K562 (cell line): ENCODE data around the gene GABPB1. TPM values are rescaled to one million over a fixed set of nuclear protein-coding genes. Genes with fewer than 3 reads are reported as not detected.

Source experiments
- CBFA2T3 ChIP-seq: fragments of 450-650 bp; IDR thresholded peaks from 2 replicates; pipeline ENCODE4 v1.6.1; 2017
- EP300 ChIP-seq: IDR thresholded peaks from 2 replicates; pipeline ENCODE4 v1.6.1; 2012; ENCODE audit warnings: low read length, improper control_type of control experiment
- ETV6 ChIP-seq, 3 experiments: fragments of 150-350 bp in 1 of 3; sonication (generic) in 1 of 3; formaldehyde crosslinking in 1 of 3; IDR thresholded peaks; 2 replicates each; pipeline versions ENCODE4 v1.6.1 to v1.8.0; 2014 to 2022; ENCODE audit warnings: borderline replicate concordance in 2 of 3, low read depth in 2 of 3, antibody characterized with exemption in 1 of 3, low read length in 1 of 3, mild to moderate bottlenecking in 1 of 3, missing genetic modification reagents in 1 of 3
- HDGF ChIP-seq: fragments of 450-650 bp; IDR thresholded peaks from 2 replicates; pipeline ENCODE4 v1.6.1; 2016
- JUND ChIP-seq, 2 experiments: IDR thresholded peaks; 2 replicates in 1 of 2; 3 replicates in 1 of 2; pipeline ENCODE4 v1.6.1; 2011; ENCODE audit warnings: borderline replicate concordance in 2 of 2, low read depth in 2 of 2, low read length in 2 of 2, improper control_type of control experiment in 1 of 2, missing biosample characterization in 1 of 2, missing genetic modification characterization in 1 of 2, missing genetic modification reagents in 1 of 2
- KLF6 ChIP-seq: fragments of 250-450 bp; sonication (Bioruptor Pico); IDR thresholded peaks from 2 replicates; pipeline ENCODE4 v1.4.0; 2020; ENCODE audit warnings: mild to moderate bottlenecking, moderate library complexity, borderline replicate concordance
- L3MBTL2 ChIP-seq: fragments of 450-650 bp; IDR thresholded peaks from 2 replicates; pipeline ENCODE4 v1.6.1; 2016; ENCODE audit warnings: mild to moderate bottlenecking, moderate library complexity
- SMARCA4 ChIP-seq: fragments of 450-650 bp; IDR thresholded peaks from 2 replicates; pipeline ENCODE4 v1.6.1; 2016
- SMARCC2 ChIP-seq: fragments of 450-650 bp; IDR thresholded peaks from 2 replicates; pipeline ENCODE4 v1.6.1; 2017; ENCODE audit warnings: antibody characterized with exemption, moderate library complexity, mild to moderate bottlenecking, low read depth
- TEAD1 ChIP-seq, 2 experiments: fragments of 450-650 bp in 1 of 2; sonication (generic) in 1 of 2; formaldehyde crosslinking; IDR thresholded peaks; 2 replicates each; pipeline versions ENCODE4 v1.4.0 to v1.8.0; 2020 to 2022; ENCODE audit warnings: mild to moderate bottlenecking in 2 of 2, missing genetic modification reagents in 1 of 2
- ZNF197 ChIP-seq: fragments of 200-800 bp; sonication (Bioruptor generic); IDR thresholded peaks from 2 replicates; pipeline ENCODE4 v1.6.1; 2016; ENCODE audit warnings: low read depth, missing genetic modification characterization, missing compliant biosample characterization
- ZNF766 ChIP-seq: fragments of 200-800 bp; sonication (Bioruptor generic); conservative IDR thresholded peaks from 2 replicates; pipeline ENCODE4 v1.6.1; 2016; ENCODE audit warnings: missing genetic modification characterization, missing compliant biosample characterization
- polyA plus RNA-seq, 8 experiments: library from polyadenylated mRNA; depleted of rRNA in 4 of 8; stranded (reverse) in 5 of 8; unstranded in 3 of 8; fragments of >200 nt; fragmentation: Nextera tagmentation in 2 of 8; fragmentation: Illumina TruSeq in 1 of 8; extraction: Ambion mirVana in 2 of 8; extraction: Trizol in 1 of 8; gene quantifications; 2 replicates each; pipeline versions ENCODE4 v1.2.1 to v1.2.3, GENCODE V29; 2011 to 2014; ENCODE audit warnings: inconsistent platforms in 1 of 8, missing spikeins in 1 of 8
- total RNA-seq, 7 experiments: library from RNA; depleted of rRNA in 6 of 7; stranded (reverse); fragments of >200 nt in 6 of 7; fragmentation: Illumina TruSeq in 2 of 7; extraction: Trizol in 2 of 7; gene quantifications; 2 replicates each; pipeline versions ENCODE4 v1.2.1 to v1.2.3, GENCODE V29; 2011 to 2021; ENCODE audit warnings: low replicate concordance in 1 of 7
- TF ChIP-seq, protein P1 (sequence below), 3 experiments: fragments of 200-800 bp in 1 of 3; fragments of 250-450 bp in 1 of 3; fragments of 450-650 bp in 1 of 3; sonication (Bioruptor Pico) in 1 of 3; sonication (Bioruptor generic) in 1 of 3; formaldehyde crosslinking in 1 of 3; IDR thresholded peaks; 2 replicates each; pipeline versions ENCODE4 v1.6.1 to v1.8.0; 2016 to 2022; ENCODE audit warnings: mild to moderate bottlenecking in 2 of 3, missing genetic modification characterization in 2 of 3, missing compliant biosample characterization in 1 of 3, moderate library complexity in 1 of 3
- TF ChIP-seq, protein P2 (sequence below): fragments of 150-350 bp; conservative IDR thresholded peaks from 2 replicates; pipeline ENCODE4 v1.6.1; 2014; ENCODE audit warnings: low read length

GABPB1 gene
- total and polyA plus RNA-seq, 9 of the 15 experiments (the other 6 are each of a cell fraction or from before 2014, with no cell fraction given): 11.8 to 42.3 (median 33.2) TPM

DNA sequence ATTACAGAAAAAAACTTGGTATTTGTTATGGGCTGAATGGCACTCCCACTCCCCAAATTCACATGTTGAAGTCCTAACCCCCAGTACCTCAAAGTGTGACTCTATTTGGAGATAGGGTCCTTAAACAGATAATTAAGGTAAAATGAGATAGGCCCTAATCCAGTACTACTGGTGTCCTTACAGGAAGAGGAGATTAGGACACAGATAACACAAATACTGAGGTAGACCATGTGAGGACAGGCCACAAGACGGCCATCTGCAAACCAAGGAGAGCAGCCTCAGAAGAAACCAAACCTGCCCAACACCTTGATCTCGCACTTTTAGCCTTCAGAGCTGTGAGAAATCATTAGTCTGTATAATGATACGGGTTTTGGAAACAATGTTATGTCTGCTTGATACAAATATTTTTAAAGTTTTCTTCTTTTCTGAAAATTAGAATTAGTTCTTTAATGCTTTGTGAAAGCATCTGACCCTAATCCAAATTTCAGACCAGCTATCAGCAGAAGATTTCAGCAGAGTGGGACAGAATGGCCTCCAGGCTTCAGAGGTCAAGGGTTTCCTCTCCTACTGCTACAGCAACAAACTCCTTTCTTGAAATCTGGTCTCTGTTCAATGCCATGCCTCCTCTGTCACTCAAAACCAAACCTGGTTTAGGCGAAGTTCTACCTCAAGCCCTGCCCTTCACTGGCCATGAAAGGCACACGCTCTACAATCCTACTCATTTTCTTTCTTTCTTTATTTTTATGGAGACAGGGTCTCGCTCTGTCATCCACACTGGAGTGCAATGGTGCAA is 67.5 kb downstream of the GABPB1 start (continued):
- TF ChIP-seq, protein P1, sequence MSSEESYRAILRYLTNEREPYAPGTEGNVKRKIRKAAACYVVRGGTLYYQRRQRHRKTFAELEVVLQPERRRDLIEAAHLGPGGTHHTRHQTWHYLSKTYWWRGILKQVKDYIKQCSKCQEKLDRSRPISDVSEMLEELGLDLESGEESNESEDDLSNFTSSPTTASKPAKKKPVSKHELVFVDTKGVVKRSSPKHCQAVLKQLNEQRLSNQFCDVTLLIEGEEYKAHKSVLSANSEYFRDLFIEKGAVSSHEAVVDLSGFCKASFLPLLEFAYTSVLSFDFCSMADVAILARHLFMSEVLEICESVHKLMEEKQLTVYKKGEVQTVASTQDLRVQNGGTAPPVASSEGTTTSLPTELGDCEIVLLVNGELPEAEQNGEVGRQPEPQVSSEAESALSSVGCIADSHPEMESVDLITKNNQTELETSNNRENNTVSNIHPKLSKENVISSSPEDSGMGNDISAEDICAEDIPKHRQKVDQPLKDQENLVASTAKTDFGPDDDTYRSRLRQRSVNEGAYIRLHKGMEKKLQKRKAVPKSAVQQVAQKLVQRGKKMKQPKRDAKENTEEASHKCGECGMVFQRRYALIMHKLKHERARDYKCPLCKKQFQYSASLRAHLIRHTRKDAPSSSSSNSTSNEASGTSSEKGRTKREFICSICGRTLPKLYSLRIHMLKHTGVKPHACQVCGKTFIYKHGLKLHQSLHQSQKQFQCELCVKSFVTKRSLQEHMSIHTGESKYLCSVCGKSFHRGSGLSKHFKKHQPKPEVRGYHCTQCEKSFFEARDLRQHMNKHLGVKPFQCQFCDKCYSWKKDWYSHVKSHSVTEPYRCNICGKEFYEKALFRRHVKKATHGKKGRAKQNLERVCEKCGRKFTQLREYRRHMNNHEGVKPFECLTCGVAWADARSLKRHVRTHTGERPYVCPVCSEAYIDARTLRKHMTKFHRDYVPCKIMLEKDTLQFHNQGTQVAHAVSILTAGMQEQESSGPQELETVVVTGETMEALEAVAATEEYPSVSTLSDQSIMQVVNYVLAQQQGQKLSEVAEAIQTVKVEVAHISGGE (CRISPR knock-in tag; IDR thresholded peaks at IDR 0.05): 0 out of 6 replicates have a peak, but pooled peaks of 1 of the 3 experiments have one; percentile 26
- no peak for TF ChIP-seq ETV6 (IDR thresholded peaks at IDR 0.05; ENCODE audit: borderline replicate concordance in 1 of 2, low read depth in 2 of 2, low read length in 1 of 2)
- no peak for TF ChIP-seq ETV6 (CRISPR knock-in tag; IDR thresholded peaks at IDR 0.05; ENCODE audit: borderline replicate concordance)
- TF ChIP-seq ZNF766 (CRISPR knock-in tag): 0 out of 2 replicates have a peak, but pooled peaks have one; percentile 38
- TF ChIP-seq L3MBTL2: peak; percentile 35; the same call in 1 of the 2 replicates
- TF ChIP-seq CBFA2T3: 0 out of 2 replicates have a peak, but pooled peaks have one; percentile 17
- 0 out of 2 replicates have a peak, but pooled peaks have one; percentile 2 for TF ChIP-seq JUND (IDR thresholded peaks at IDR 0.05; ENCODE audit: borderline replicate concordance, low read depth, low read length)
- TF ChIP-seq JUND (tag; IDR thresholded peaks at IDR 0.05; ENCODE audit: borderline replicate concordance, low read depth, low read length): no peak; the same call in 2 of the 3 replicates
- TF ChIP-seq EP300: 0 out of 2 replicates have a peak, but pooled peaks have one; percentile 11
- TF ChIP-seq SMARCA4: 0 out of 2 replicates have a peak, but pooled peaks have one; percentile 20
- no peak for TF ChIP-seq HDGF
- peak in 1 of 2 experiments; percentile 63; a peak in 1 of 4 replicates for TF ChIP-seq TEAD1 (CRISPR knock-in tag; IDR thresholded peaks at IDR 0.05)
- TF ChIP-seq KLF6: peak; percentile 36; the same call in 1 of the 2 replicates
- 0 out of 2 replicates have a peak, but pooled peaks have one; percentile 62 for TF ChIP-seq ZNF197 (CRISPR knock-in tag)
- TF ChIP-seq SMARCC2: no peak
- TF ChIP-seq, protein P2, sequence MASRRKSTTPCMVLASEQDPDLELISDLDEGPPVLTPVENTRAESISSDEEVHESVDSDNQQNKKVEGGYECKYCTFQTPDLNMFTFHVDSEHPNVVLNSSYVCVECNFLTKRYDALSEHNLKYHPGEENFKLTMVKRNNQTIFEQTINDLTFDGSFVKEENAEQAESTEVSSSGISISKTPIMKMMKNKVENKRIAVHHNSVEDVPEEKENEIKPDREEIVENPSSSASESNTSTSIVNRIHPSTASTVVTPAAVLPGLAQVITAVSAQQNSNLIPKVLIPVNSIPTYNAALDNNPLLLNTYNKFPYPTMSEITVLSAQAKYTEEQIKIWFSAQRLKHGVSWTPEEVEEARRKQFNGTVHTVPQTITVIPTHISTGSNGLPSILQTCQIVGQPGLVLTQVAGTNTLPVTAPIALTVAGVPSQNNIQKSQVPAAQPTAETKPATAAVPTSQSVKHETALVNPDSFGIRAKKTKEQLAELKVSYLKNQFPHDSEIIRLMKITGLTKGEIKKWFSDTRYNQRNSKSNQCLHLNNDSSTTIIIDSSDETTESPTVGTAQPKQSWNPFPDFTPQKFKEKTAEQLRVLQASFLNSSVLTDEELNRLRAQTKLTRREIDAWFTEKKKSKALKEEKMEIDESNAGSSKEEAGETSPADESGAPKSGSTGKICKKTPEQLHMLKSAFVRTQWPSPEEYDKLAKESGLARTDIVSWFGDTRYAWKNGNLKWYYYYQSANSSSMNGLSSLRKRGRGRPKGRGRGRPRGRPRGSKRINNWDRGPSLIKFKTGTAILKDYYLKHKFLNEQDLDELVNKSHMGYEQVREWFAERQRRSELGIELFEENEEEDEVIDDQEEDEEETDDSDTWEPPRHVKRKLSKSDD: no peak
